Endodermal cell (in vitro differentiated cells): ENCODE data around the gene ARAF. TPM values are rescaled to one million over a fixed set of nuclear protein-coding genes. Genes with fewer than 3 reads are reported as not detected.

ENCODE experiments used
- DNase-seq: peaks from one replicate; pipeline ENCODE4 v3.0.0-alpha.2; 2017
- H3K27ac ChIP-seq: 2 replicates; pipeline ENCODE4 v1.5.1; 2013; ENCODE audit warnings: mild to moderate bottlenecking, low read depth, low read length, moderate library complexity
- H3K27me3 ChIP-seq: 2 replicates; pipeline ENCODE4 v1.6.1; 2013; ENCODE audit warnings: mild to moderate bottlenecking, low read length, moderate library complexity; ENCODE audit not compliant: insufficient read depth, control insufficient read depth, poor library complexity, severe bottlenecking
- H3K36me3 ChIP-seq: 2 replicates; pipeline ENCODE4 v1.7.0; 2013; ENCODE audit warnings: mild to moderate bottlenecking, low read length, moderate library complexity; ENCODE audit not compliant: control insufficient read depth, insufficient read depth
- H3K4me1 ChIP-seq: one replicate; pipeline ENCODE4 v1.7.0; 2013; ENCODE audit warnings: low read length; ENCODE audit not compliant: control insufficient read depth, insufficient read depth
- H3K4me3 ChIP-seq: 2 replicates; pipeline ENCODE4 v1.5.1; 2013; ENCODE audit warnings: mild to moderate bottlenecking, low read length, moderate library complexity
- H3K9ac ChIP-seq: 2 replicates; pipeline ENCODE4 v1.6.1; 2013; ENCODE audit warnings: mild to moderate bottlenecking, low read length, moderate library complexity; ENCODE audit not compliant: poor library complexity, severe bottlenecking; ENCODE audit errors: extremely low read depth
- H3K9me3 ChIP-seq: 2 replicates; pipeline ENCODE4 v1.6.1; 2013; ENCODE audit warnings: mild to moderate bottlenecking, low read length, moderate library complexity; ENCODE audit not compliant: control insufficient read depth
- H3K27ac Mint-ChIP-seq: 2 replicates; pipeline ENCODE4 v1.8.0; 2020; ENCODE audit warnings: mixed read lengths
- H3K27me3 Mint-ChIP-seq: 2 replicates; pipeline ENCODE4 v1.8.0; 2021; ENCODE audit warnings: mild to moderate bottlenecking, mixed read lengths; ENCODE audit not compliant: insufficient read depth
- H3K36me3 Mint-ChIP-seq: 2 replicates; pipeline ENCODE4 v1.8.0; 2020; ENCODE audit warnings: low read depth, mixed read lengths
- H3K4me1 Mint-ChIP-seq: 2 replicates; pipeline ENCODE4 v1.8.0; 2020; ENCODE audit warnings: mixed read lengths
- H3K4me3 Mint-ChIP-seq: 2 replicates; pipeline ENCODE4 v1.8.0; 2020; ENCODE audit warnings: mild to moderate bottlenecking, moderate library complexity, mixed read lengths
- H3K9me3 Mint-ChIP-seq: 2 replicates; pipeline ENCODE4 v1.8.0; 2020; ENCODE audit warnings: mild to moderate bottlenecking, mixed read lengths
- CTCF ChIP-seq: fragments of 200-600 bp; sonication (generic); conservative IDR thresholded peaks from 2 replicates; pipeline ENCODE4 v1.5.0; 2021; ENCODE audit warnings: antibody characterized with exemption, mild to moderate bottlenecking
- WGBS, 2 experiments: methylation state at CpG; one replicate each; pipeline versions ENCODE4 v1.1.5 to v1.1.7; 2013; ENCODE audit warnings: missing lambda C conversion rate in 2 of 2, mixed read lengths in 1 of 2; ENCODE audit not compliant: insufficient coverage in 1 of 2, insufficient read length in 1 of 2; 5-methylcytosine and 5-hydroxymethylcytosine counted together
- total RNA-seq, 2 donors: library from RNA; stranded (reverse); fragmentation: NEBNext Ultra II Directional in 1 of 2; extraction: Animal tissue kit (Norgen Biotek cat#: 25700) in 1 of 2; gene quantifications; 2 replicates in 1 of 2; 3 replicates in 1 of 2; pipeline ENCODE4 v1.2.1, GENCODE V29; 2021

The ARAF gene
- total RNA-seq, 2 donors from 2014 or later = 47.7 to 48.7 TPM

GRCh38 chrX:47611926-47612325 is 50.9 kb downstream of the ARAF start:
- Histone ChIP-seq H3K9me3 (no peaks in the 10 kb centered on the region), H3K27me3 (no peaks in the 10 kb centered on the region), H3K36me3 (no peaks in the 10 kb centered on the region), H3K27ac (no peak overlapping the region), H3K9ac (no peak overlapping the region), H3K4me1 (no peaks in the 10 kb centered on the region), H3K4me3 (no peak overlapping the region)
- no peaks in the 10 kb centered on the region for H3K27me3 Mint-ChIP-seq
- peaks cover 60% of the 10 kb centered on the region for H3K9me3 Mint-ChIP-seq
- peaks cover 2% of the 10 kb centered on the region for H3K4me1 Mint-ChIP-seq
- no peak for DNase-seq
- no peak for TF ChIP-seq CTCF
- 86 to 100% methylated on average over 1 to 2 of the region's 2 CpGs for WGBS, 2 experiments
- peaks cover 1% of the 10 kb centered on the region for H3K36me3 Mint-ChIP-seq
- no peak overlapping the region for H3K4me3 Mint-ChIP-seq
- no peak overlapping the region for H3K27ac Mint-ChIP-seq

- H3K27ac Mint-ChIP-seq = no peak overlapping the region
- peaks cover 1% of the 10 kb centered on the region for H3K36me3 Mint-ChIP-seq
Measured at GRCh38 chrX:47612418-47612817, 51.4 kb downstream of the ARAF start.

GRCh38 chrX:47613082-47613481 is 52.1 kb downstream of the ARAF start:
- Mint-ChIP-seq H3K9me3 (peaks cover 63% of the 10 kb centered on the region), H3K36me3 (peaks cover 1% of the 10 kb centered on the region), H3K4me3 (no peak overlapping the region), H3K27ac (no peak overlapping the region), H3K4me1 (peaks cover 2% of the 10 kb centered on the region), H3K27me3 (peaks cover 4% of the 10 kb centered on the region)
- Histone ChIP-seq H3K9ac (no peak overlapping the region), H3K27ac (no peak overlapping the region), H3K27me3 (no peaks in the 10 kb centered on the region), H3K36me3 (no peaks in the 10 kb centered on the region), H3K4me1 (no peaks in the 10 kb centered on the region), H3K4me3 (no peak overlapping the region), H3K9me3 (no peaks in the 10 kb centered on the region)
- WGBS, 2 experiments = 93 to 100% methylated on average over 2 to 5 of the region's 8 CpGs
- DNase-seq = no peak
- no peak for TF ChIP-seq CTCF

More at GRCh38 chrX:47612418-47612817, 51.4 kb downstream of the ARAF start:
- H3K9me3 ChIP-seq = no peaks in the 10 kb centered on the region
- H3K27me3 ChIP-seq = no peaks in the 10 kb centered on the region
- no peak overlapping the region for H3K27ac ChIP-seq
- H3K4me3 Mint-ChIP-seq = no peak overlapping the region
- peaks cover 60% of the 10 kb centered on the region for H3K9me3 Mint-ChIP-seq
- H3K4me1 ChIP-seq = no peaks in the 10 kb centered on the region
- H3K4me1 Mint-ChIP-seq = peaks cover 2% of the 10 kb centered on the region
- no peak overlapping the region for H3K4me3 ChIP-seq
- TF ChIP-seq CTCF = no peak
- H3K9ac ChIP-seq = no peak overlapping the region
- H3K27me3 Mint-ChIP-seq = no peaks in the 10 kb centered on the region
- no peaks in the 10 kb centered on the region for H3K36me3 ChIP-seq
- no peak for DNase-seq
